HG03432 (cell line): ENCODE results near the gene PTPRCAP.
A peak's percentile ranks its signal among the peaks of the same experiment; 100 is the strongest.

ENCODE experiments used
- ATAC-seq: cut with Tn5 transposase; IDR thresholded peaks from one replicate; pipeline ENCODE4 v1.9.1; 2021; ENCODE audit warnings: mild to moderate bottlenecking, moderate library complexity; ENCODE audit not compliant: unreplicated experiment

PTPRCAP gene

DNA sequence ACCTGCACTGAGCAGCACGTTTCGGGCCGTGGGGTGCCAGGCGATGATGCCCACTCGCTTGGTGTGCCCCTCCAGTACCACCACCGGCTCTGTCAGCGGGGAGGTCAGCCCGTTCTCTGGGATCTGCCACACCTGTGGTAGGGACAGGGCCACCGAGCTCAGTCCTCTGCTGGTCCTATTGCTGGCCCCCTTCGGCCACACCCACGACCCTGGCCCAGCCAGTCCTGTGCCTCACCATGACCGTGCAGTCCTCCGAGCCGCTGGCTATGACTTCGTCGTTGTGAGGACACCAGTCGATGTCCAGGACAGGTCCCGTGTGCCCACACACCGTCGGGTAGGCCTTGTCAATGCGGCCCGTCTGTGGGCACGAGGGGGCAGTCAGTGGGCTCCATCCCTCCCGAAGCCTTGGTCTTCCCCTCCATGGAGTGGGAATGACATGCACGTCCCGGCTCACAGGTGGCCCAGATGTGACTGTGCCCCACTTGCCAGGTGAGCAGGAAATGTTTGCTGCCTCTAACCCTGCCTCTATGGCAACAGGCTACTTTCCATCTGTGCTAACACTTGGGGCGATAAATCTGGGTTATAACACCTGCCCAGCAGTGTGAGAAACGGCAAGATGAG, 4.4 kb upstream of the PTPRCAP start:
- no peak for ATAC-seq

DNA sequence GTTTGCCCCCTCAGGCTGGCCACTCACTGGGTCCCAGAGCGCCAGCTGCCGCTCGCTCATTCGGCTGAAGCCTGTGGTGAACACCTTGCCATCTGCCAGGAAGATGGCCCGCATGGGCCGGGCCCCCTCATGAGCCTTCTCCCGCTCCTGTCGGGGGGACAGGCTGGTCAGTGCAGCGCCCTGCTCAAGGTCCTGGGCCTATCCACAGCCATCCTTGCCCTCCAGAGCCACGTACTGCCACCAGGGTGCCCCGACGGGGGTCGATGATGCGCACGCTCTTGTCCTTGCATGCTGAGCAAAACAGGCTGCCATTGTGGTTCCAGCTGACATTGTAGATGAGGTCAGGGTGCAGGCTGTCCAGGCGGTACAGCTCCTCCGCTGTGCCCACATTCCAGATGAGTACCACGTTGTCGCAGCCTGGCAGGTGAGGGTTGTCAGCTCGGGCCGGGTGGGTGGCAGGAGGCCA, 3.6 kb upstream of the PTPRCAP start:
- ATAC-seq, result no peak

DNA sequence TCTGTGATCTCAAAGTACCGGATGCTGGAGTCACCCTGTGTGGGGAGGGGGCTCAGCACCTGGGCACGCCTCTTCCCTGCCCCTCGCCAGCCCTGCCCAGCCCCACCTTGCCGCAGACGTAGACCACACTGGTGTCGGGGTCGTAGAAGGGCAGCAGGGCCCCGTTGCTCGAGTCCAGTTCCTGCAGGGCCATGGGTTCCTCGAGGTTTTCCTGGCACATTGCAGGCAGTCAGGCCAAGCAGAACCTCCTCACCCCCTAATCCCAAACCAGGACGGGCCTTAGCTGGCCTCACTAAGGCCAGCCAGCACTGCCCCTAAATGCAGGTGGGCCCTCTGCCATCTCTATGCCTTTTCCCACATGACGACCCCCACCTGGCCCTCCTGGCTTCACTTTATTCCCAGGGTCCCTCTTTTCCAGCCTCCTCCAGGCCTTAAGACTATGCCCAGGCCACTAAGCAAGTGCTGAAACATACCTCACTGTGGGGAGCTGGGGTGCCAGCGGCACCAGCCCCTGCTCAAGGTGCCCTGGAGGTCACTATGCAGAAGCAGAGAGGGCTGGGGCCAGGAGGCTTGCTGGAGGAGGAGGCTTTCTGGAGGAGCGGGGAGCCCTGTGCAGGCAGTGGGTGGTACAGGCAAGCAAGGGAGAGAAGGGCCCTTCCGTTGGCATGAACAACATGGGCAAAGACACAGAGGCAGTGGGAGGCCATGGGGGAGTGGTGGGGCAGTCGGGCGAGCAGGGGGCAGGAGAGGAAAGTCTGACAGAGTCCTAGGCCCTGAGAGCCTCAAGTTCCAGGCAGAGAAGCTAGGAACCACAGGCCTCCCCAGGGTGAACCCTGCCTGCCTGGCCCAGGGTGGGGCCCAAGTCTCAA, 3.0 kb upstream of the PTPRCAP start:
- ATAC-seq, result no peak

DNA sequence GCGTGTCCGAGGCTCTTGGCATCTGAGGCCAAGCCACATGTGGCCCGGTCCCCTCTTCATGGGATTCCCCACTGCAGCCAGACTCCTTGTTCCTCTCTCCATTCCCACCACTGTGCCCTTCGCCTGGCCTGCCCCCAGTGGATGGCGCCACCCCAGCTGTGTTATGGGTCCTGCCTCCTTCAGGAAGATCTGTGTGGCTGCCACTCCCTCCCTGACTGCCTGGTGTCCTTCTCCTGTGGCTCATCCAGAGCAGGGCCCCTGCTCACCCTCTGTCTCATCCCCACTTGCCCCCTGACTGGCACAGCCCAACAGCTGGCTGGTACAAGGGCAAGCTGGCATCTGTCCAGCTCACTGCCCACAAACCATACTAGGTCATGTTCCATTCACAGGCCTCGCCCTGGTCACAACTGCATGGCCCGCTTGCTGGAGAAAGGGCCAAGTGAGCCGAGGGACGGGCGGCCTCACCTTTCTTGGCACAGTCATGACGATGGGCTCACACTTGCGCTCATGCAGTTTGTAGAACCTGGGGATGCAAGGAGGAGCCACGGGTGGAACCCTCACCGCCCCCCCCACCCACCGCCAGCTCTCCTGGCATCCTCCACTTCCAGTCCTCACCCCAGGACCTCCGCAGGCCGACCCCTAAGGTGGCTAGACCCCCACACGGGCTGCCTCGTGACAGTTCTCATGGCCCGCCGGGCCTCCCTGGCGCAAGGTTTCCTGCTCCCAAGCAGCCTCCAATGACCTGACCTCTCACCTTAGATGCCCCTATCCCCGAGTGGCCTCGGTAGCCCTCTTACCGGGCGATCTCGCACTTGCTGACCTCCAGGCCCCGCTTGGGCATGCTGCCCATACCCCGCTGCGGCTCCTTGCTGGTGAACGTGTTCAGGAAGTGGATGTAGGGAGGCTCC, 2.1 kb upstream of the PTPRCAP start:
- ATAC-seq, result no peak

DNA sequence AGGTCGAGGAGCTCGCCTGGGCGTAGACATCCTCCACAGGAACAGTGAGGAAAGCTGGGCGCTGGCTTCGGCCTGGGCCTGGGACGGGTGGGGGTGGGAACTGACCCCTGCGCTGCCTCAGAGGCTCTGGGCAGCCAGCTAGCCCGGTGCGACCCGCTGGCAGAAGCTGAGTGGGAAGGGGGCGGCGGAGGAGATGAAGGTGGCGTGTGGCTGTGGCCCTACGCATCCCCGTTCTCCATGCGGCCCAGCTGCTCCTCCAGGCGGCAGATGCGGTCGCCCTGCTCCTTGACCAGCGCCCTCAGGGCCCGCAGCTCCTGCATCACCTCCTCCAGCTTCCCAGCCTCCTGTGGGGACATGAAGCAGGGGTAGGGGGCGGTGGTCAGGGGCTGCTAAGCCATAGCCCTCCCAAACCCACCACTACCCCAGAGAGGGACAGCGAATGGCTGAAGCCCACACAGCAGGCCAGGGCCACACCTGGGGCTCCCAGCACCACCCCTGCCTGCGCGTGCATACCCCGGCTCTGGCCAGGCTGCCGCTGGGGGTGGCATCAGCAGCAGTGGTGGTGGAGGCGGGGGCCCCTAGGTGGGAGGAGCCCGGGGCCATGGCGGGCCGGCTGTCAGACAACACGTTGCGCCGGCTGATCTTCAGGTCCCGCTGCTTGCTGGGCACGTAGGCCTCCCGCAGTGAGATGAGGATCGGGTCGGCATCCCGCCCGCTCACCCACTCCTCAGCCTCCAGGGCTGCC, 848 bp upstream of the PTPRCAP start:
- ATAC-seq, result no peak

DNA sequence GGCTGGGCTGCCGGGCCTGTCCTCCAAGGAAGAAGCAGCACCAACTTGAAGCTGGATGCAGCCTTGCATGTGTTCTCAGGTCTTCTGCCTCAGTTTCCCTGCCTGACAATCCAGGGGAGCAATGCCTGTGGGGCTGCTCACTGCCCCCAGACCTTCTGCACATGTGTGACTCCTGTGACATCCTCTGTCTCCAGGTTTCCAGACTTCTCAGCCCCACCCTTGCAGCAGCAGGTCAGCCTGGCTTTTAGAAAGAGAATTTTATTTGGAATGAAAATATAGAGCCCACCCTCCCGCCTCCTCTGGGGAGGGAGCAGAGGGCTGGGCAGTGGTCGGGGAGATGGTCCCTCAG, 301 bp upstream of the PTPRCAP start:
- no peak for ATAC-seq

DNA sequence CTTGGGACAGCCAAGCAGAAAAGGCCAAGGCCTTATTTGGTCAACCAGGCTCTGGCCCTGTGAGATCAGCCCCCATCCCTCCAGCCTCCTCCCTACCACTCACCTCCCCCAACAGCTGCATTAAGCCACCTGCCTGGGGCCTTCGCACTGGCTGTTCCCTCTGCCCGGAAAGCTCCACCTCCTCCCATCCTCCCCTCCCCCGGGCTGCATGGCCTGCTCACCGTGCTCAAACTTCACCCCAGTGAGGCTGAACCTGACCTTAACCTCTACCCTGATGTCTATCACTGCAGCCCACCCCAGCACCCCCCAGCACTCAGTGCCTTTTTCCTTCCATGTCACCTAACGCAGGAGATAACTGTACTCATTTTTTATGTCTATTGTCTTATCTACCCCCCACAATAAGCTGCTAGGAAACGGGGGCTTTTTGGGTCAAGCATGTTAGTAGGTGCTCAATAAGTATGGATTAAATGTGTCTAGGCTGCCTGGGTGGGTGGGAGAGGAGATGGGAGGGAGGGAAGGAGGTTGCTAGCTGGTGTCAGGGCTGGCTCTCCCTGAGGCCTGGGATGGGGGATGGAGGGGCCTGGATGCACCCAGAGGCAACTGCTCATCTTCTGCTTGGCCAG, 912 bp downstream of the PTPRCAP start:
- ATAC-seq, result peak; percentile 36

DNA sequence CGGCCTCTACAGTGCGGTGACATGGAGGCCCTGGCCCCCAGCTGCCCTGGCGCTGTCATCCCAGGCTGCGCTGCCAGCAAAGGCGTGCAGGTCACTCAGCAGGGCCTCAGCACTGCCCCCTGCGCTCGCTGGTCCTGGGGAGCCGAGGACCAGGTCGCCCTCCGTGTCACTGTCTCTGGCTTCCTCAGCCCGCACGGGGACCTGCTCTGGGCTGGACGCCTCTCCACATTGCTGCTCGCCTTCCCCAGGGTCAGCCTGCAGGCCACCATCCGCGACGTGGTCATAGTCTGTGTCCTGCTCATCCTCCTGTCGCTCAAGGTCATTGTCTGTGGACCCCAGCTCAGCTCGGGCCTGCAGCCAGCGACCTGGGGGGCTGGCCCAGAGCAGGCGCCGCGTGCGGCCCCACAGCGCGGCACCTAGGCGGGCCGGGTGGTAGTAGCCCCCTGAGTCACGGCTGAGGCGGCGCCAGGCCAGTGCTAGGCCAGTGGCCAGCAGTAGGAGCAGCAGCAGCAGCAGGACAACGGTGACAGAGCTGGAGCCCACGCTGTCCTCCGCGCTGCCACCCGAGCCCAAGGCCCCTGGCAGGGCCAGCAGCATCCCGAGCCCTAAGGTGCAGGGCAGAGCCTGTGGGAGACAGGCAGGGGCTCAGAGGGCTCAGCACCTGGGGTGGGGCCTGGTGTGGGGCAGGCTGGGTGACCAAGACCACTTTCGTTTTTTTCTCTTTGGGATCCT, 1.6 kb downstream of the PTPRCAP start:
- no peak for ATAC-seq

DNA sequence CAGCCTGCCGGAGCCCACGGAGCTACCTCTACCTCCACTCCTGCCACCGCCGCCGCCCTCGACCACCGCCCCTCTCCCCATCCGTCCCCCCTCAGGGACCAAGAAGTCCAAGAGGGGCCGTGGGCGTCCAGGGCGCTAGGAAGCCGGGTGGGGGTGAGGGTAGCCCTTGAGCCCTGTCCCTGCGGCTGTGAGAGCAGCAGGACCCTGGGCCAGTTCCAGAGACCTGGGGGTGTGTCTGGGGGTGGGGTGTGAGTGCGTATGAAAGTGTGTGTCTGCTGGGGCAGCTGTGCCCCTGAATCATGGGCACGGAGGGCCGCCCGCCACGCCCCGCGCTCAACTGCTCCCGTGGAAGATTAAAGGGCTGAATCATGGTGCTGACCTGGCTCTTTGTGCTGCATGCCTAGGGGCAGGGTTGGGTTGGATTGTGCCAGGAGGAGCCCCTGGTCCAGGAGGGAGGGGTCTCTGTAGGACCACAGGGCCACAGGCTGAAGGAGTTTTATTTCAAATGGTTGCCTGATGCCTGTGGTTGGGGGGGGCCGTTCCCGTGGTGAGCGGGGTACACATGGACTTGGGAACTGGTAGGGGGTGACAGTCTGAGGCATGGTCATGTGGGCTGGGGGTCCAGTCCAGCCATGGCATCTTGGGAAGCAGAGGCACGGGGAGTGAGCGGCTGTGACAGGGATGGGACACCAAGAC, 2.3 kb downstream of the PTPRCAP start:
- no peak for ATAC-seq

DNA sequence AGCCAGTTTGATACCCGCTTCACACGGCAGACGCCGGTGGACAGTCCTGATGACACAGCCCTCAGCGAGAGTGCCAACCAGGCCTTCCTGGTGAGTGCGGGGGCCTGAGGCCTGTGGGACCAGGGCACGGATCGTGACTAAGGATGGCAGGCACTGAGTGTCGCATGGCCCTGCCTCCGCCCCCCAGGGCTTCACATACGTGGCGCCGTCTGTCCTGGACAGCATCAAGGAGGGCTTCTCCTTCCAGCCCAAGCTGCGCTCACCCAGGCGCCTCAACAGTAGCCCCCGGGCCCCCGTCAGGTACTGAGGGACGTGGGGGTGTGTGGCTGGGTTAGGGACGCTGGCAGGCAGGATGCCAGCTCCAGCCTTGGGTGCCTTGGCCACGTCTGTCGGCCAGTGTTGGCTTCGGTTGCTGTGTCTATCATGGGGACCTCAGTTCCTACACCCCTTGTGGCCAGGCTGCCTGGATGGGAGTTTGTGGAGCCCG, 3.0 kb downstream of the PTPRCAP start:
- no peak for ATAC-seq

DNA sequence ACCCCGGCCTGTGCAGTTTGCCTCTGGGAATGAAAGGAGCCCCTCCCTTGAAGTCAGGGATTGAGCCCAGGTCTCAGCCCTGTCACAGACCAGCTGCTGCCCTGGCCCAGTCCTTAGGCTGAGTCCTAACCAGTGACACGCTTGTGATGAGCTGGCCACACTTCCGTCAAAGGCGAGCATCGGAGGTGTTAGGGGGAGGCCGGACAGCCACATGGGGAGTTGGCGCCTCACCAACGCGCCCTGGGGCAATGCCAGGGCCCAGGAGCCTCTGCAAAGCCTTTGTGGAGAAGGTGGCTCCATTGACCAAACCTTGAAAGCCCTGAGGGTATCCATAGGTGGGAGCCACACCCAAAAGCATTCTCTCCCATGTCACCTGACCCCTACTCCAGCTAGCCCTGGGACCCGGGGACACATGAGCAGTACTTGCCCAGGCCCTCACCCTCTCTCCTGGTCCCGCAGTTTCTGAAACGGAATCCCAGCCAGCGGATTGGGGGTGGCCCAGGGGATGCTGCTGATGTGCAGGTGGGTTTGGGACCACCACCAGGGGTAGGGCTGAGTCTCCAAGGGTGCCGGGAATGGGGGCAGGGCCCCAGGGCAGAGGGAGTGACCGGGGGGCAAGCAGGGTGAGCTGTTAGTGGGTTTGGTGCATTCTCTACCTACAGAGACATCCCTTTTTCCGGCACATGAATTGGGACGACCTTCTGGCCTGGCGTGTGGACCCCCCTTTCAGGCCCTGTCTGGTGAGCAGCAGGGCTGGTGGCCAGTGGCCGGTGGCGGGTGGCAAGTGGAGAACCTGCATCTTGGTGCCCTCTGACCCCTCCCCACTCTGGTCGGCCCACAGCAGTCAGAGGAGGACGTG, 3.7 kb downstream of the PTPRCAP start:
- no peak for ATAC-seq

DNA sequence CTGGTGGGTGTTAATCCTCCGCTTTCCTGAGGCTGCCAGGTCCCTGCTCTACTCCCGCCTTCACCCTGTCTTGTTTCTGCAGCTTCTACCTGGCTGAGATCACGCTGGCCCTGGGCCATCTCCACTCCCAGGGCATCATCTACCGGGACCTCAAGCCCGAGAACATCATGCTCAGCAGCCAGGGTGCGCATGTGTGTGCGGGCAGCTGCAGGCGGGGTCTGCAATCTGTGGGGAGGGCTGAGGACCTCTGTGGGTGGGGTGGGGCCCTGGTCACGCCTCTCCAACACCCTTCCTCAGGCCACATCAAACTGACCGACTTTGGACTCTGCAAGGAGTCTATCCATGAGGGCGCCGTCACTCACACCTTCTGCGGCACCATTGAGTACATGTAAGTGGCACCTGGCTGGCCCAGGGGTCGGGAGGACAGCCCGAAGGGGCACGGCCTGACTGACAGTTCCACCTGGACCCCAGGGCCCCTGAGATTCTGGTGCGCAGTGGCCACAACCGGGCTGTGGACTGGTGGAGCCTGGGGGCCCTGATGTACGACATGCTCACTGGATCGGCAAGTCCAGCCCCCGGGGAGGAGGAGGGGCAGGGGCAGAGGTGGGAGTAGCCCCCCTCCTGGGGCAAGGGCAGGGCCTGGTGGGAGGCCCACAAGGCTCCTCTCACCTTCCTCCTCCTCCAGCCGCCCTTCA, 4.7 kb downstream of the PTPRCAP start:
- ATAC-seq, result no peak

DNA sequence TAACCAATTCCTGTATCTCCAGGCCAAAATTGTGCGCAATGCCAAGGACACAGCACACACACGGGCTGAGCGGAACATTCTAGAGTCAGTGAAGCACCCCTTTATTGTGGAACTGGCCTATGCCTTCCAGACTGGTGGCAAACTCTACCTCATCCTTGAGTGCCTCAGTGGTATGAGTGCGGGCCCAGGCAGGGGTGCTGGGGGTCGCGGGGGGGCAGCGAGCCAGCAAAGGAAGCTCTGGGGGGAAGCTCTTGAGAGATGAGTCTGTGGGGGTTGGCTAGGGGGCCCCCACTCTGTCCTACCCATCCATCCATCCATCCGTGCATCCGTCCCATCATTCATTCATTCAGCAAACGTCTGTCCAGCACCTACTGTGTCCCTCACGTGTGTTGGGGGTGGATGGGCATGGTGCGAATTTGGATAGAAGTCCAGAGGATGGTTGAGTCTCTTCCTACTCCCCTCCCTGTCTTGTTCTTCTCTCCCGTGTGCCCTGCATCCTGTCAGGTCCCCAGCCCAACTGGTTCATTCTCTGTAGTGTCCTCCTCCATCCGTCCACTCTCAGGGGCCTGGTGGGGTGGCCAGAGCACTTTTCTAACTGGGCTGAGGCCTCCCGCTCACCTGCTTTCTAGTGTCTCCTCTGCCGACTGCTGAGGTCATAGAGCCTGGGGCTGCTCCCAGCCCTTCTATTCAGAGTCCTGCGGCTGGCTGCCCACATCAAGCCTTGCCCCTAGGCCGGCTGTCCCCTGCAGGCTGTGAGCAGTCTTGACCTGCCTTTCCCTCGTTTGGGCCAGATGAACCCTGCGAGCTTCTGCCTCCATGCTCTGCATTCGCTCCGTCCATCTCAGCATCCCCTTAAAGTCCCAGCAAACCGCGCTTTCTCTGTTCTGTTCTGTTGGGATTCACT, 5.9 kb downstream of the PTPRCAP start:
- ATAC-seq, result no peak

DNA sequence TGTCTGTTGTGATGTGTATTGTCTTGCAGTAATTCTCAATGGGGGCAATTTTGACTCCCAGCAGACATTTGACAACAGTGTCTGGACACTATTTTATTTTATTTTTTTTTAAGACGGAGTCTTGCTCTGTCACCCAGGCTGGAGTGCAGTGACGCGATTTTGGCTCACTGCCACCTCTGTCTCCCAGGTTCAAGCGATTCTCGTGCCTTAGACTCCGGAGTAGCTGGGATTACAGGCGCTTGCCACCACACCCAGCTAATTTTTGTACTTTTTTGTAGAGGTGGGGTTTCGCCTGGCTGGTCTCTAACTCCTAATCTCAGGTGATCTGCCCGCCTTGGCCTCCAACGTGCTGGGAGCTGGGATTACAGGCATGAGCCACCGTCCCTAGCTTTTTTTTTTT, 7.8 kb downstream of the PTPRCAP start:
- no peak for ATAC-seq

DNA sequence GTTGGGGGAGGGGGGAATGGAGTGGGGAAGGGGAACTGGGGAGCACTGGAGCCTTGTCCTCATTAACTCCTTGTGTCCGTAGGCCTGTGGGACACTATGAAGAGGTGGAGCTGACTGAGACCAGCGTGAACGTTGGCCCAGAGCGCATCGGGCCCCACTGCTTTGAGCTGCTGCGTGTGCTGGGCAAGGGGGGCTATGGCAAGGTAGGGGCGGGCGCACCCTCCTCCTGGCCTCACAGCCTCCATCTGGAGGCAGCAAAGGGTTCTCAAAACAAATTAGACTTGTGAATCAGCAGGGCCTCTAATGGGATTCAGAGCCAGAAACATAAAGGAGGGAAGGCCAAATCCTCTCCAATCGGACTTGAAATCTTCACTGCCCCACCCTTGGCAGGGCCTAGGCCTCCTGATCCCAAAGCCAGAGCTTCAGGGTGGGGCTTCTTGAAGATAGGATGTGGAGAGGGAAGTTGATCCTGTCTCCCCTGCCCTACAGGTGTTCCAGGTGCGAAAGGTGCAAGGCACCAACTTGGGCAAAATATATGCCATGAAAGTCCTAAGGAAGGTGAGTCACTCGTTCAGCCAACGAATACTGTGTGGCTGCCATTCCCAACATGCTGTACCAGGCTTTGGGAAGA, 8.3 kb downstream of the PTPRCAP start:
- no peak for ATAC-seq
